Left renal pelvis (tissue), 4 donors: Measurements from ENCODE around the gene NLGN2. TPM values are rescaled to one million over a fixed set of nuclear protein-coding genes. Genes with fewer than 3 reads are reported as not detected.

Experiments
- DNase-seq, 4 donors: peaks; one replicate each; pipeline ENCODE4 v3.0.0-alpha.2; 2013; ENCODE audit warnings: low read depth in 4 of 4, low spot score in 3 of 4
- polyA plus RNA-seq, 4 donors: library from polyadenylated mRNA; unstranded; fragments of 120-200 nt; gene quantifications; one replicate each; pipeline ENCODE4 v1.2.1, GENCODE V29; 2013; ENCODE audit not compliant: insufficient read length in 4 of 4

The NLGN2 gene
- polyA plus RNA-seq, 4 donors: 21.4 to 55.8 (median 32.8) TPM

DNA sequence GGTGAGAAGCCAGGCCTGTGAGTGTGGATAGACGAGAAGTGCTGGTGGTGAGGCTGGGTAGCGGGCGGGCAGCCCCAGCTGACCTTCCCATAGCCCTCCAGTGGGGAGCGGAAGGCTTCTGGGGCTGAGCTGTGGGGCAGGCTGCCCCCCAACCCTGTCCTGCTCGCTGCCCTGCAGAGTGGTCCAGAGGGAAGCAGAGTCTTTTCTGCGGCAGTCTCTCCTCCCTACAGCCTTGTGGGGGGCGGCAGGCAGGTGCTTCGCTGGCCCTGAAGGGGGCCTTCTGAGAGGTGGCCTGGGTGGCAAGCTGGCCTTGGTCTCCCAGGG is 3.7 kb downstream of the NLGN2 start:
- DNase-seq: no peak

- DNase-seq: no peak
These were observed 5.8 kb downstream of the NLGN2 start for GRCh38 chr17:7413346-7413985.

DNA sequence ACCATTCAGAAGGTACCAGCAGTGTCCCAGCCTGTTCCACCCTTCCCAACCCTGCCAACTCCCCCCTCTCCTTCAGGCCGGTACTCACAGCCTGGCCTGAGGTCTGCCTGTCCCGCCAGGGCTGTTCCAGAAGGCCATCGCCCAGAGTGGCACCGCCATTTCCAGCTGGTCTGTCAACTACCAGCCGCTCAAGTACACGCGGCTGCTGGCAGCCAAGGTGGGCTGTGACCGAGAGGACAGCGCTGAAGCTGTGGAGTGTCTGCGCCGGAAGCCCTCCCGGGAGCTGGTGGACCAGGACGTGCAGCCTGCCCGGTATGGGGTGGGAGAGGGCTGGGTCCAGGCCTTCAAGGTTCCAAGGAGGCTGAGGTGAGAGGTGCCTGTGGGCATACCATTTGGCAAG is 7.2 kb downstream of the NLGN2 start:
- no peak for DNase-seq

DNA sequence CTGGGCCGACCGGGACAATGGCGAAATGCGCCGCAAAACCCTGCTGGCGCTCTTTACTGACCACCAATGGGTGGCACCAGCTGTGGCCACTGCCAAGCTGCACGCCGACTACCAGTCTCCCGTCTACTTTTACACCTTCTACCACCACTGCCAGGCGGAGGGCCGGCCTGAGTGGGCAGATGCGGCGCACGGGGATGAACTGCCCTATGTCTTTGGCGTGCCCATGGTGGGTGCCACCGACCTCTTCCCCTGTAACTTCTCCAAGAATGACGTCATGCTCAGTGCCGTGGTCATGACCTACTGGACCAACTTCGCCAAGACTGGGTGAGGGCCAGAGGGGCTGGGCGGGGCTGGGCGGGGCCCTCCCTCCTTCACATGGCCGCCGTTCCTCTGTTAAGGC is 8.1 kb downstream of the NLGN2 start:
- no peak for DNase-seq

GRCh38 chr17:7416323-7416722 is 8.7 kb downstream of the NLGN2 start:
- DNase-seq: no peak

- DNase-seq: no peak
These were observed 9.5 kb downstream of the NLGN2 start for GRCh38 chr17:7417056-7417655.

DNA sequence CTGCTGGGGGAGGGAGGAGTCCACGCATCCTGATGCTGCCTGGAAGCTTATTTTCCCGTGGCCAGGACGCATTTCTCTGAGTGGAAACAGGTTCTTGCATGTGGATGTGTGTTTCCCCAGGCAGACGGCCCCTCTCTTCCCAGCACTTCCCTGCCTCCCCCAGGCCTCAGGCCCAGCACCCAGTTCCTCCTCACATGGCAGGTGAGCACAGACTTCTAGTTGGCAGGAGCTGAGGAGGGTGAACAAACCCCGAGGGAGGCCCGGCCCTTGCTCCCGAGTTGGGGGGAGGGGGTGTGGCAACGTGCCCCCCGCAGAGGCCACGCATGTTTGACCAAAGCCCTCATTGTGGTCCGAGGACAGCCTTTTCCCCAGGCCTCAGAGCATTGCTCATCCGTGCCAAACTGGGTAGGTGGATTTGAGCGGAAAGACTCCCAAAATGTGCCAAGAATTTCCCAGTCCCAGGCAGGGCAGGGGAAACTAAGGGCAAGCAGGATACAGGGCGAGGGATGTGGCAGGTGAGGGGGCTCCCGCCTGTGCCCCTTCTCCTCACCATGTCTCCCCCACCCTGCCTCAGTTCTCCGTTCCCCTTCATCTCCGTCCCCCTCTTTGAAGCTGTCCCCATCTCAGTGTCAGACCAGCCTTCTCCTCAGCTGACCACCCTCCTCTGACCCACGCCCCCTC is 11.0 kb downstream of the NLGN2 start:
- DNase-seq: no peak

DNA sequence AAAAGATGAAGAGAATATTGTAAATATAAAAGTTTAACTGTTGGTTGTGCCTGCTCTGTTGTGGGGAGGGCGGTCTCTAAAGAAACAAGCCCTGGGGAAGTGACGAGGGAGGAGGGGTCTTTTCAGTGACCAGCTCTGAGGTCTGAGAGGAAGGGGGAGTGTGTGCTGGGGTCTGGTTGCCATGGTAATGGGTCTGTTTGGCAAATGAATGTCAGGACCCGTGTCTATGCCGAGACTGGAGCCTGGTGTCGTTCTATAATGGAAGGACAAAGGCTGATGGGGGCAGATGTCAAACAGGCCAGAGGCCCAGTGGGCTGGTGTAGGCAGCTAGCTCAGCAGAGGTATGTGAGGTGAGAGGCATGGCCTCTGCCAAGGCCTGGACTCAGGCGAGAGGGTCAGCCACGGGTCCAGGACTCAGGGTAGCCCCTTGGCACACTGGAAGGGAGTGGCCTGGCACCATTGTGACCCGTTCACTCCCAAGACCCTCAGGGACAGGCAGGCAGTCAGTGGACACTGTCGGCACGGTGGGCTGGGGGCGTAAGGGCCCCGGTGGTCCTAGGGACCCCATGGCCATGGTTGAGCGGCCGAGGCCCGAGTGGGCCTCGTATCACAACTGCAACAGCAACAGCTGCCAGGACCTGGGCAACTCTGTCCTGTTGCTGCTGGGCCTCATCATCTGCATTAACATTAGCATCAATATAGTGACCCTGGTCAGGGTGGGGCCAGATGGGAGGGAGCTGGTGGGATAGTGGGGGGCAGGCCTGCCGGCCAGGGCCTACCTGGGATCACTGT is 12.4 kb downstream of the NLGN2 start, which contains the start of gene SPEM1:
TSS of gene SPEM1 (plus strand) at position 506 of the 792 bp plus-strand sequence. CDS start at position 567, 61 bp downstream.
- no peak for DNase-seq

GRCh38 chr17:7421186-7421585 is 13.5 kb downstream of the NLGN2 start:
- no peak for DNase-seq

DNA sequence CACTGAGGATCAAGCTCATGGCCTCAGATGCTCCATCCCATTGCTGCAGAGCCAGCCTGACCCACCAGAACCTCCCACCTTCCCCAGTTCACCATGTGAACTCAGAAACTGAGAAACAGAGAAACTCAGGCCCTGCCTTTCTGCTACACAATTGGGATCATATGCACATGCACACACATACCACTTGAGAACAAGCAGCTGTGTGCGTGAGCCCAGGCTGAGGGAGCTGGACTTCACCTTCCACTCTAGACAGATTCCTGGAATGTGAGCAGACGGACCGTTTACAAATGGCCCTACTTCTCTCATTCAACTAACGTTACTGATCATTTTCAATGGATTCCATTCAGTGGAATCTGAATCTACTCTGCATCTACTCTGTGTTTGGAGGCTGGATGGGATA is 16.0 kb downstream of the NLGN2 start:
- no peak for DNase-seq

- DNase-seq: no peak
These were observed 17.7 kb downstream of the NLGN2 start, which contains the start of gene SPEM2 for GRCh38 chr17:7425316-7425715. Gene SPEM2, plus strand, starts transcription at chr17:7425616. Its CDS starts 73 bp downstream, at chr17:7425689.

- no peak for DNase-seq
These were observed 18.1 kb downstream of the NLGN2 start for GRCh38 chr17:7425756-7426155.

DNA sequence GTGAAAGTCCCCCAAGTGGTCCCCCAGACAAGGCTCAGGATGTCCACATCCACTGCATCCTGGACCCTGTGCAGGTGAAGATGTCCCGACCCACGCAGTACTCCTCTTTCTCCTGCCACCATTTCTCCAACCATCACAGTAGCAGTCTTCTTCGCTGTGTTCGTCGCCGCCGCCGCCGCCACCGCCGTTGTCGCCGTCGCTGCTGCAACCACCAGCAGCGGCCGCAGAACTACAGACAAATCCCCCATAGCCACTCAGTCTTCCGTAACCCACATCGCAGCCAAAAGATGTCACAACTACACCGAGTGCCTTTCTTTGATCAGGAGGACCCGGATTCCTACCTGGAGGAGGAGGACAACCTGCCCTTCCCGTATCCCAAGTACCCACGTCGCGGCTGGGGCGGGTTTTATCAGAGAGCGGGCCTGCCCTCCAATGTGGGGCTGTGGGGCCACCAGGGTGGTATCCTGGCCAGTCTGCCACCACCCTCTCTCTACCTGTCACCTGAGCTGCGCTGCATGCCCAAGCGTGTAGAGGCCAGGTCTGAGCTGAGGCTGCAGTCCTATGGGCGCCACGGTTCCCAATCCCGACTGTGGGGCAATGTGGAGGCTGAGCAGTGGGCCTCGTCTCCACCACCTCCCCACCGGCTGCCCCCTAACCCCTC is 18.7 kb downstream of the NLGN2 start:
- no peak for DNase-seq

DNA sequence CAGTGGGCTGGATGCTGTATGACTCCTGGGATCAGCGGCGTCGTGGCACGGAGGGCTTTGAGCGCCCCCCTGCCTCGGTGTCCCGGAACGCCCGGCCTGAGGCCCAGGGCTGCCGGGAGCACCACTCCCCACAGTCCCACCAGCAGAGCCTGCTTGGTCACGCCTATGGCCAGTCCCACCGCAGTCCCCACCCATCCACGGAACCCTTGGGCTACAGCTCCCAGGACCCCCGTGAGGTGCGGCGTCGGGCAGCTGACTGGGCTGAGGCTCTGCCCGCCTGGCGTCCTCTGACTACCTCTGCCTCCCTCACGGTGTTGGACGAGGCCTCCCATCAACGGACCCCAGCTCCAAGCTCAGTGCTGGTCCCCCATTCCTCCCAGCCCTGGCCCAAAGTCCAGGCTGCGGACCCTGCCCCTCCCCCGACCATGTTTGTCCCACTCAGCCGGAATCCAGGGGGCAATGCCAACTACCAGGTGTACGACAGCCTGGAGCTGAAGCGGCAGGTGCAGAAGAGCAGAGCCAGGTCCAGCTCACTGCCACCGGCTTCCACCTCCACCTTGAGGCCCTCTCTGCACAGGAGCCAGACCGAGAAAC is 19.3 kb downstream of the NLGN2 start:
- no peak for DNase-seq

- DNase-seq: no peak
These were observed 19.9 kb downstream of the NLGN2 start for GRCh38 chr17:7427549-7427948.

DNA sequence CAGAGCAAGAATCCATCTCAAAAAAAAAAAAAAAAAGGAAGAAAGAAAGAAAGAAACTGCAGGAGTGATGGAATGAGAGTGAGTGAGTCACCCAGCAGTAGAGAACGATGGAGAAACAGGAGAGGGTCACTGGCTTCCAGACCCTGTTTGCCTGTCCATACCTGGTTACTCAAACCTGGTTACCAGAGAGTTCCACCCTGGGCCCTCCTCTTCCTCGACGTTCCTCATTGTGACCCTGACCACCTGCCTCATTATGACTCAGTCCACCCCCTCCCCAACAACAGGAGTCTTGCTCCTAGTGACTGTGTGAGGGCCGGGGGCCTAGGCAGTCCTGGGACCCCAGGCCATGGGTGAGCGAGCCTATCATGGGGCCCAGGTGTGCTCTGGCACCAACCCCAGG is 20.9 kb downstream of the NLGN2 start, which contains the start of gene SPEM3:
TSS of gene SPEM3 (plus strand) at position 301 of the 400 bp plus-strand sequence. CDS start at position 347, 46 bp downstream.
- no peak for DNase-seq

DNA sequence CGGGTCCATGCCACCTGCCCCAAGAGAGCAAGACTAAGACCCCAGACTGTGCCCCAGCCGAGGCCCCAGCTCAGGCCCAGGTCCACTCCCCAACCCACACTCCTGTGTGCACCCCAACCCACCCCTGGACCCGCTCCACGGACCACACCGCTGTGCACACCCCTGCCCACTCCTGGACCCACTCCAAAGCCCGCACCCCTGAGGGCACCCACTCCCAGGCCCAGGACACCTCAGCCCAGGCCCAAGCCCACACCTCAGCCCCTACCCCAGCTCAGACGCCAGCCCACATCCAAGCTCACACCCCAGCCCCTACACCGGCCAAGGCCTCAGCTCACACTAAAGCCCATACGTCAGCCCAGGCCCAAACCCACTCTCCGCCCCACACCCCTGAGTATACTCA is 22.1 kb downstream of the NLGN2 start:
- no peak for DNase-seq

DNA sequence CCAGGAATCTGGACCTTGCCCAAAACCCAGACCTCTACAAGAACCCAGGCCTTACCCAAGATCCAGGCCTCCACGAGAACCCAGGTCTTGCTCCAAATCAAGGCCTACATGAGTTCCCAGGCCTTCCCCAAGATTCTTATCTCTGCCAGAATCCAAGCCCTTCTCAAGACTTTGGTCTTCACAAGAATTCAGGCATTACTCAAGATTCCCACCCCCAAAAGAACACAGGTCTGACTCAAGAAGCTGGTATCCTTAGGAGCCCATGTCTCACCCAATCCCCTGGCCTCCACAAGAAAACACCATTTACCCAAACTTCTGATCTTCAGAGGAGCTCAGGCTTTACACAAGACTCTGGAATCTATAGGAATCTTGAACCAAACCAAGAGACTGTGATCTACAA is 23.6 kb downstream of the NLGN2 start:
- DNase-seq: no peak

- no peak for DNase-seq
These were observed 24.7 kb downstream of the NLGN2 start for GRCh38 chr17:7432296-7432695.
